IPS DF 4.7 (cell line): ENCODE measurements around the gene EIF5B.

ENCODE experiments used
- DNase-seq: peaks from one replicate; pipeline ENCODE4 v3.0.0-alpha.2; 2013; ENCODE audit warnings: low spot score; ENCODE audit errors: extremely low read depth

Gene EIF5B

DNA sequence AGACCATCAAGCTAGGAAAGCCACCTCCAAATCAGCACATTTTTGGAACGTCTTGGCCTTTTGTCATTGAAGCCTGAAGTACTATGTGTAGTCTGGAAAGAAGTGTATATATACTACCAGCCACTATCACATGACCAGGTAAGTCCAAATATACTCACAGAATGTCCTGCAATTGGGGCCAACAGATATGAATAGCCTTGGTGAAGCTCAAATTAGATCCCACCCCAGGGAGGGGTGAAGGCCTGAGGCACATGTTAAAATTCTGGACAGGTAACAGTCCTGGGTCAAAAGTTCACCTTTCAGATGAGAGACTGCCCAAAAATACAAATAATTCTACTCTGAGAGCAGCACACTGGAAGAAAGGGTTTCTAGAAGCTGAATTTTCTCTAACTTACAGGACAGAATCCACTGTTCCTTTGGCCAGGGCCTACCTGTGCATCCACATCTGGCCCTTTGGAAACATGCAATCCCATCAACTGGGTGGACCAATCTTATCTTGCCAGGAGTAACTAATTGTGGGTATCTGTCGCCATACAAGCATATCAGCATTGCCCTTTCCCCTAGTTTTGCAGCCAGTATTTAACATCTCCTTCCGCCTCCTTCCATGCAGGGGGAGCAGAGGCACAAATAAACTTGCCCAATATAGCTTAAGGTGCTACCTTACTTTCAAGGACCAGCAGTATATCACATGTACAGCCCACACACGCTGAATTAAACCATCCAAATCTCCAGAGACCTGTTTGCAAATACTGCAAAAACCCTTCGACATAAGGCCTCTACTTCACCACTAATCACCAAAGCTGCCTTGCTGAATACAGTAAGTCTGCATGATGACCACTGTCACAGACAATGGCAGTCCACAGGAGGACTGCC, 67.8 kb downstream of the EIF5B start:
- DNase-seq, result no peak

DNA sequence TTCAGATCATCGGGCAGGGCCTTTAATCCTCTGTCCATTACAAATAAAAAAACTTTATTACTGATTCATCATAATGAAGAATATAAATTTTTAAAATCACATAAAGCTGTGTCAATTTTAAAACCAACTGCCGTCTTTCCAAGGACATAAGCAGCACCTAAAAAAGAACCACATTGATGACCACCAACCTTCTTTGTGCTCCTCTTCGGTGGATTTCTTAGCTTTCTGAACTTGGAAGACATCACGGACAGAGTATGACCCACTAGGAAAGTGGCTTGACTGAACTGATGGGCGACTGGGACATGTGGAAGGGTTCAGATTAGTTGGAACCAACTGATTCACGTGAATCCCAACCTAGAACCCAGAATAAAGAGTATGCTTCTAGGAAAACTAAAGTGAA, 68.9 kb downstream of the EIF5B start:
- no peak for DNase-seq

DNA sequence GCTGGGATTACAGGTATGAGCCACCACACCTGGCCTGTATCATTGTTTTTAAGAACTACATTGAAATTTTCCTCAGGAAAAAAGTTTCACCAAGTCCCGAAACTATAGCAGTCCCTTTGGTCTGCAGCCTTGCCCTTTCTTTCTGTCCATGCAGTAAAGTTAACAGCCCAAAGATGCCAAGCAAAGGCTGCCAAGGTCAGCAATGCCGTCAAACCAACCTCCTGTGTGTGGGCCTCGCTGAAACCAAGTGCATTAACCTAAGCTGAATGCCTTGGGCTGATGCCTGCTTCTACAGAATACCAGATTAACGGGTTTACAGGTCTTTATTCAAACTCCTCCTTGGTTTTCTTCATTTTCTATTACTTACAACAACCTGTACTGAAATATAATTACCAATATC, 73.1 kb downstream of the EIF5B start:
- DNase-seq, result no peak

DNA sequence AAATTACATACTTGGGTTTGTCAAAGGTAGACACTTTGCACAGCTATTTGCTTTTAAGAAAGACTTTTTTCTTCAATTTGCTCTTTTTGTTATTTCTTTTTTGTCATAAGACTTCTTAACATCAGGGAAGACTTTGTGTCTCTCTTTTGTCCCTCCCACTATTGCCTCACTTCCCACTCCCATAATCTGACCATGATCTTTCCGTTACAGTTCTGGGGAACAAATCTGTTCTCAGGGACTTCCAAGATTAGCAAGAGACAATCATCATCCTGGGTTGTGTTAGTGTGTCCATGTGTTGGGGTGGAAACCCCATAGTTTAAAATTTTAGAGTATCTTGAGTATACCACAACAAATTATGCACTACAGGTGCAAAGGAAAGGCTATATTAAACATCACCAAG, 77.4 kb downstream of the EIF5B start:
- DNase-seq, result no peak

DNA sequence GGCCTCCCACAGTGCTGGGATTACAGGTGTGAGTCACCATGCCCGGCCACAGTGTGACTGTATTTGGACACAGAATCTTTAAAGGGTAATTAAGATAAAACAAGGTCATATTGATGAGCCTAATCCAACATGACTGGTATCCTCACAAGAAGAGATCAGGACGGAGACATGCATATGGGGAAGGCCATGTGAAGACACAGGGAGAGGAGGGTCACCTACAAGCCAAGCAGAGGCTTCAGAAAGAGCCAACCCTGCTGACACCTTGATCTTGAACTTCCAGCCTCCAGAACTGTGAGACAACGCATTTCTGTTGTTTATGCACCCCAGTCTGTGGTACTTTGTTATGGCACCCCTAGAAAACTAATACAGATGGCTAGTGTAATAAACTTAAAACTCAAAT, 80.2 kb downstream of the EIF5B start:
- no peak for DNase-seq

DNA sequence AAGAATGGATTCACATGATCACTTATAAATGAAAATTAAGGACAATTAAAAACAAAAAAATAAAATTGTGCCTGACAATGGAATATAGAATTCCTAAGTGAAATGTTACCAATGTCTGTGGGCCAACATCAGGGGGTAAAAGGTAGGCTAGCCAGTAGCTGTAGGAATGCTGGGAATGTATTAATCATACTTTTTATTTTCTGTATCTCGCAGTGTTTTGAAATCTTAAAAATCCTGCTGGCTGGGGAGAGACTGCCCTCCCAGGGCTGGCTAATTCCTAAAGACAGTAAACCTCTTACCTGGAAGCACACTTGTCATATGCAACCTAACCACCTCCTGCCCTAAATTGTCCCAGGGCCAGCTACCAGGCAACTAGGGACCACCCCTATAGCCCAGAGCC, 82.8 kb downstream of the EIF5B start:
- DNase-seq, result no peak

DNA sequence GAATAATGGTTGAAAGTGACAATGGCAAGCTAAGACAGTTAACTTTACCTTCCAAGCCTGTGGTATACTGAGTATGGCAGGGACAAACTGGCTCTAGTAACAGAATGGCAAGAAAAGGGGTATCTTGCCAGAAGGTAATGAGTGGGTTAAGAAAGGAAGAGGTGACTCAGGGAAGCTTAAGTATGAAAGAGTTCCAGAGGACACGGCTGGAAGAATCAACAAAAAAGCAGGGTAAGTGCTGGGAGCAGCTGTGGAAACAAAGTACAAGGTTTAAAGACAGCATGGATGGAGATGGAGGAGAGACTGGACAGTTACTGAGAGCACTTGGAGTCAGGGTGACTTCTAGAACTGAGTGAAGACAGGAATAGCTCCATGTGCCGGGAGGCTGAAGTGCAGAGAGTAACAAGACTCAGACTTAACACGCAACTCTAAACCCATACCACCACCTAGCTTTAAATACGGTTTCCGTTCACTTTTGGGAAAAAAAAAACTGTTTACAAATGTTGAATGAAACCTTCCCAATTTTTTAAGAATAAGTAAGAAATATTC, 83.6 kb downstream of the EIF5B start:
- no peak for DNase-seq

DNA sequence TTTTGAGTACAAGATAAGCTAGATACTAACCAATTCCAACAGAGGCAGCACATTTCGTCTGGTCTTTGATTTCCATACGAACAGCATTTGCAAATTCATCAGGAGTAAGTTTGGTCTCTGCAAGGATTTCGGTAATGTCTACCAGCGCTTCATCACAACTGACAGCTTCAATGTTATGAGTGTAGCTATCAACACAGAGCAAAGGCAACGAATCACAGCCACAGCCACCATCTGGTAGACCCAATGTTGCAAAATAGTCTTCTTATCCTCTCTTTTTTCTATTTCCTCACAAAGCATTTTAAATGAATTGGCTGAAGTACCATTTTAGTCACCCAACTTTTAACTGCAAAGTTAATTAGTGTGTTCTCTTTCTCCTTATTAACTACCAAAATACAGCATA, 84.3 kb downstream of the EIF5B start:
- no peak for DNase-seq

DNA sequence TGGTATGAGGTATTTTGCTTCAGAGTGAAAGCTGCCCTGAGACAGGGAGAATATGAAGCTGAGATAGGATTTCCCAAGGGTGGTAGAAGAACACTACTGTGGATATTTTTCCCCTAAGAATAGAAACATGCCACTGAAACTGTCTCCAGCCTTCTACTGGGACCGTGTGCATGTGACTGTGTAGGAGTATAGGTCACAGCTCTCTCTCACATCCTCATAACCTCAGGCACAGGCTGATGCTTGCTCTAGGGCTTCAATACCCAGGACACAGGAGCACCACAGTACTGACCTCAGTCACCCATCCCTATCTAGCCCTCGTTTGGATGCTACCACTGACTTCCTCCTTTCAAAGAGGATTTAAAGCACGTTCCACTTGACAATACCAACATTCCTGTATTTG, 85.4 kb downstream of the EIF5B start:
- DNase-seq, result no peak

DNA sequence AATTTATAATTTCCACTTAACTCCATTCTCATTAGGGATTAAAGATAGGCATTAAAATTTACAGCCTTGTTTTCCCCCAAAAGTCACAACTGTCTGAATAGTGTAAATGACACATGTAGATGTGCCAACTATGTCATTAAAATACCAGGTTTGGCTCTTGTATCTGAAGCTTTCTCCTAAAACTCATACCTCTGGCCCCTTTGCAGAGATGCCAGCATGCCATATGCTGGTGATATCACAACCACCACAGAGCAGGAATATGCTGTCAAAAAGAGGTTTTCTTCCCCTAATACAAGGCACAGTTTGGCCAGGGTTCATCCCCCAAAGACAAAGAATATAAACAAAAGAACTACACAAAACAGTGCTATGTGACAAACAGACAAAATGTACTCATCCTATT, 87.2 kb downstream of the EIF5B start:
- no peak for DNase-seq

DNA sequence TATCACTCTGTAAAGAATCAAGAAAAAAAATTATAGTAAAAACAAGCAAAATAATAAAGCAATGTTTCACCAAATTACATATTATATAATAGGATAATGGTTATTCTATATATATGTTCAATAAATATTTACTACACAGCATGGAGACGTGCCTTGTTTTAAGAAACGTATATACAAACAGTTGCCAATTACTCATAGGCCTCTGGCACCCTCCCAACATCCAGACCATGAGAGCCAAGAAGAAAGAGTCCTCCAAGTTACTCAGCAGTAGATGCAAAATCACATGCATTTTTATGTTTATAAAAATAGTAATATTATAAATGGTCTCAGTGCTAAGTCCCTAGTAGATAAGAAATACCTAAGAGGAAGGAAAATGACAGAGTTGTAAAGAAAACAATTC, 87.8 kb downstream of the EIF5B start:
- no peak for DNase-seq

DNA sequence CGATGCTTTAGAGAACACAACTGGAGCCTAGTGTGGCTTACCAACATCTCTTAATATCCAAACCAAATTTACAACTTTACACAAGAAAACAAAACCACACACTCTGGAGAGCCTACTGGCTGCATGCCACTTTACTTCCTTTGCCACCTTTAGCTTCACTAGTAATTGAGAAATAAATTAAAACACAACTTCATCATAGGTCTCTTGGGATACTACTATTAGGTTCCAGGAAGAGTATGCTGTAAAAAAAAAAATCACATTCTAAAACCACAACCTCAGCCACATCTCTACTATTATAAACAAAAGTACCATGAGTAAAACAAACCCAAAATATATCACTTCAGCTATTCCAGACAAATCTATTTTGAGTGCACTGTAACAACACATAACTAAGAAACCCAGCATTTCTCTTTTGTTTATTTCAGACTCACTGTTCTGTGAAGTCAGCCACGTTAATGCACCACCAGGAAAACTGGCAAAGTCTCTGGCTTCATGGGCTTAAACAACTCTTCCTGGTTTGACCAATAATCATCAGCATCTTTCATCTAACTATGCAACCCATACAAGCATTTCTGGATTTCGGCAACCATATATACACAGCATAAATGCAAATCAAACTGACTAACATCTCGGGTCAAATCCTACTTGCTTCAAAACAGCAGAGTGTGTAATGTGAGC, 93.6 kb downstream of the EIF5B start:
- no peak for DNase-seq

DNA sequence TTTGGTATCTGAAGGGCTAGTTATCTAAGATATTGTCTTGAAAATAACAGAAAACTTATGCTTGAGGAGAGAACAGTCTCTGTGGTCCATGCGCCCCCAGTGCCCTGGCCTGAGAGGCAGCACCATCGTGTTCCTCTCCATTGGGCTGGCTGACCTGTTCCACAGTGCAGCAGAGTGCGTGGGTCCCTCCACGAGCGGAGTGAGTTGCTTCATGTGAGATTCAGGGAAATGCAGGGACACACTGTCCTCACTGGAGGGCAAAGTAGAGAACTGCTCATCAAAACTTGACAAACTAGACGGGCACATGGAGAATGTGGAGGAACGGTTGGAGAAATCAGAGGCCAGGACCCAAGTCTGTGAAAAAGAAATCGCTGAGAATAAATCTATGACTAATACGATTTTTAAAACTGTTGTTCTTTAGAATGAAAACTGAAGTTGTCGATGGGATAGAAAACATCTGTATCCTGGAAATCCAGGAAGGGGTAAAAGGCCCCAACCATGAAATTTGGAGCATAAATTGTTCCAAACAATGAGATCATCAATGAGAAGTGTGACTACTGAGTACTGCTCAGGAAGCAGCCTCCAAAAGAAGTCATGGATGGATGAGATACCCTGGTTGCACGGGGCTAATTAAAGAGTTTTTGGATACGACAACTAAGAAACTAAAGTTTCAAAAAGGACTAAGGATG, 94.5 kb downstream of the EIF5B start:
- DNase-seq, result no peak

DNA sequence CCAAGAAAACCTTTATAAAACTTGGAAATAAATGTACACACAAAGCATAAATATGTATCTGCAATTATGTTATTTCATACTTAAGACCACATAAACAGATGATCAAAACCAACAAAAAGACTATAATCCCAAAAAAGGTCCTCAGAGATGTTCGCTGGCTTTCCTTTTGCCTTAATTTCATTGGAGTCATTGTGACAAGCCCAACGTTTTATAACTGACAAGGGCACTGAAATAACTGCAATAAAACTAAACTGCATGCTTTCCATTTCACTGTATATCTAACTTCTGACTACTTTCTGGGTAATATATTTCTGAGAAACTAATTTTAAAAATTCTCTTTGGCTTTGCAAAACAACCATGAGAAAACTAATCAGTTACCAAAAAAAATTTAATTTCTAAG, 96.2 kb downstream of the EIF5B start:
- no peak for DNase-seq

DNA sequence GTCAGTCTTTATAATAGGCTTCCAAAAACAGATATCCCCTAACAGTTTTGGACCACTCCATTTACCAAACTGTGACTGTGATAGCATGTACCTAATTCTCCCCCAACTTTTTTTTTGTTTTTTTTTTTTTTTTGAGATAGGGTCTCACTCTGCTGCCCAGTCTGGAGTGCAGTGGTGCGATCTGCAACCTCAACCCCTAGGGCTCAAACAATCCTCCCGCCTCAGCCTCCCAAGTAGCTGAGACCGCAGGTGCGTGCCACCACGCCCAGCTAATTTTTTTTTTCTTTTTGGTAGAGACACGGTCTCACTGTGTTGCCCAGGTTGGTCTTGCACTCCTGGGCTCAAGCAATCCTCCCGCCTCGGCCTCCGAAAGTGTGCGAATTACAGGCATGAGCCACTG, 99.7 kb downstream of the EIF5B start:
- DNase-seq, result no peak

DNA sequence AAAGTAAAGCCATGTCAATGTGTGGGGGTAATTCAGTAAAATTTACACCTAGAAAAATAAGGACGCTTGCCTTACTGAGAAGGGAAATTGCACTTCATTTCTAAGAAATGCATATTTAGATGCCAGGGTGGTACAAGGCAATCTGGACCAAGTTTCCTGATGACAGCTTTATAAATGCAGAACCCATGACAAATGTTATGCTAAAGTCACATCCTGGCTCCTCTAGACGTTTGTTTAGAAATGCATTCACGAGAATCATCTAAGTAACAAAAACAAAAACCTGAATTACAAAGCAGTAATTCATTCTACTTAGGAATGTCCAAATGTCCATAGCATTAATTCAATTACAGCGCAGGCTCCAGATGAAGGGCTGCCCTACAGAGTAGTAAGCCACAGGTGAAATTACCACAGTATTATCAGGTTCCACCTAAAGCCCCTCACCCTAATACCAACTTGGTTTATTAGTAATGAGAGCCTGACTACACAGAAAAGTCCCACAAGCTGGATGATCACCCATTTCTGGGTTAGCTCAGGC, 102.8 kb downstream of the EIF5B start:
- no peak for DNase-seq

DNA sequence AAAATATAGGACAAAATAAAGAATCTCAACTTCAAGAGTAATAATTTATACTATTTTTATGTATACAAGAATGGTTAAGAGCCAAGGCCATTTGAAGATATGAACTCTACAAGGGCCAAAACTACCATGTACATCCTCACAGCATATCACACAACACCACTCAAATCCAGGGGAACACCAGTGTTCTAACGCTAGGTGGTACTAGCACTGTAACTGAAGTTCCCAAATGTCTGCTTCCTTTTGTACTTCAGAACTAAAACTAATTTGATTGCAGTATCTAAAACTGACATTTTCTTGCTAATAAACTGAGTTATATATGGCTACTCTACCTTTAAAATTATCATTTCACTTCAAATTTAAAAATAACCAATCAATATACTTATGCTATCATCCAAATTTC, 105.6 kb downstream of the EIF5B start:
- DNase-seq, result no peak

DNA sequence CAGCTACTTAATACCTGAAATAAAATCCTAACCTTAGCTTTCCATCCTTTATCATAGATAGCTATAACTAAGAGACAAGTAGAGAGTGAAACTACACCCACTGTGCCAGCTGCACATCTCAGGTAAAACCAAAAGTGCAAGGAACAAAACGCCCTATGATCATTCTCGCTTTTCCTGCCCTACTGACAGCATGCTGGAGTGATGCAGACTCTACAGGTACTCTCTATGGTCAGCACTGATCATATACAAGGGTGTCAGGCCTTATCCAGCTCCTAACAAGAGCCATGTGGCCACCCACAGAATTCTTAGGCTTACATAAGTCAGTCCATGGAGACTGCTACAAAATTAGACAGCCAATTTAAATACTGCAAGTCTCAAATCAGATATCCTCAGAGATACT, 107.0 kb downstream of the EIF5B start:
- no peak for DNase-seq

DNA sequence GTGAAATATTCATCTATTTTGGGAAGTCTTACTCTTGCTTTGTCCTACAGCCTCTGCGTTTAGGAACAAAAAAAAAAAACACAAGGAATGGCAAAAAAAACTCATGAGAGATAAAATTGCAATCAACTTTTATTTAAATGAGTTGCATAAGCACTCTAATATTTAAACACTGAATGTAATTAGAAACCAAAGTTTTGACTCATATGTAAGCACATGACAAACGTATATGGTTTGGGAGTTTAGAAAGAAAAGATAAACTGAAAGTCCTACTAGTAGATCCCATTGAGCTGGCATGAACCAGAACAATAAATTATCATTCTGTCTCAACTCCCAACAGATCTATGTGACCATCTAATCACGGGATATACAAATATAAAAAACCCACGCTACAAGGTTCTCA, 107.9 kb downstream of the EIF5B start:
- DNase-seq, result no peak

DNA sequence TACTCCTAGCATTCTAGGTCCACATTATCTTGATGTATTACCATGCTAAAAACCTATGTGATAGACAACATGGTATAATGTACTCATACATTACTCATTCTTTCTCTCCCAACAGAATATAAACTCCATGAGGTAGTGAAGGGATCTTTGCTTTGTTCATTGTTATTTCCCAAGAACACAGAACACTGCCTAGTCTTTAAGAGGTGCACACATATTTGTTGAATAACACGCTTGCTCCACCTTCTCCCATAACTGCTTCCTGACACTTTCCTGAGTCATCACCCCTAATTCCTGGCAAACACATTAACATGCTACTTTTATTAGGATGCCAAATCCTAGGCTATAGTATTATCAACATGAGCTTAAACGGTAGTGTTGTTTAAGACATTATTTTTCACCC, 111.4 kb downstream of the EIF5B start:
- no peak for DNase-seq

DNA sequence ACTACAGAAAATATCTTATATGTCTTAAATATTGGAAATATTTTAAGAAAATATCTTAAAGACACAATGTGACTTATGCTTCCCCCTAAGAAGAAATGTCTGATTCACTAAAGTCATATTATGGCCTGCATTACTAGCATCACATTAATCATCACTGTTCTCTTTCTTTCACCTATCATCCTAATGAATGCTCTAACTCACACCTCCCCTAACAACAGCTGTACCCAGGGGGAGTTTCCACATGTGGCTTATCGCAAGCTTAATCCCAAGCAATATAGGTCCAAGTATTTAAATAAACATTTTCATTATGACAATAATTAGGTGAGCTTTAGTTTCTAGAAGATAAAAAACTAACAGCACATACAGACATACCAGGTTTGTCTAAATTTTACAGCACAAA, 113.0 kb downstream of the EIF5B start:
- no peak for DNase-seq
